SH-SY5Y (cell line): ENCODE measurements around the gene SLC25A42.

Source experiments
- GATA2 ChIP-seq: IDR thresholded peaks from 2 replicates; pipeline ENCODE4 v1.6.1; 2011; ENCODE audit warnings: mild to moderate bottlenecking, low read depth, low read length
- GATA3 ChIP-seq: IDR thresholded peaks from 2 replicates; pipeline ENCODE4 v1.6.1; 2011; ENCODE audit warnings: low read depth, mild to moderate bottlenecking, low read length, moderate library complexity

GRCh38 chr19:19155495-19156219, 91.9 kb downstream of the SLC25A42 start:
- TF ChIP-seq GATA2 (no peak), GATA3 (no peak)
